A204.1 (cell line): ENCODE data around the gene UGT1A10.
"Not testable (repeated sequence)": the region's sequence is repeated elsewhere in the genome, so short reads cannot be mapped to it uniquely, and the experiment has no call there.

Experiments used
- FAIRE-seq: peaks from 2 replicates; lab custom pipeline; 2012; peaks lifted over from hg19 to GRCh38; lab: Jason Lieb, UNC

UGT1A10 gene

GRCh38 chr2:233745073-233745755, 109.0 kb downstream of the UGT1A10 start:
- no peak for FAIRE-seq

DNA sequence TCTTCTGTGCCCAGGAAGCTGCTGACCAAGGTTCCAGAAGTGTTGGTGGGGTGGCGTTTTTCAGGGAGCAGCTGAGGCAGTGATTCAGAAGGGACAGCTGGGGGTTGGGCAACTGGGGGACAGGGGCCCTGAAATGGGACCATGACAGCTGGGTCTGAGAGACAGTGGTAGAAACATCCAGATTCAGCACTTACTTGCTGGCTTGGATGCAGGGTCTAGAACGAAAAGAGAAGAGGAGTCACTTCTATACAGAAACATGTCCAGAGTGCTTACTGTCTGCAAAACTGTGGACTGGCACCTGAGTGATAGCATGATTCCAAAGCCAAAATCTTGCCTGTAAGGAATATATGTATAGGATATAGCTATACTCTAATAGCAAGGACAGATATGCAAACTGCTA, 109.6 kb downstream of the UGT1A10 start:
- FAIRE-seq = not testable (repeated sequence)

- no peak for FAIRE-seq
Measured at GRCh38 chr2:233746475-233747282, 110.4 kb downstream of the UGT1A10 start.

DNA sequence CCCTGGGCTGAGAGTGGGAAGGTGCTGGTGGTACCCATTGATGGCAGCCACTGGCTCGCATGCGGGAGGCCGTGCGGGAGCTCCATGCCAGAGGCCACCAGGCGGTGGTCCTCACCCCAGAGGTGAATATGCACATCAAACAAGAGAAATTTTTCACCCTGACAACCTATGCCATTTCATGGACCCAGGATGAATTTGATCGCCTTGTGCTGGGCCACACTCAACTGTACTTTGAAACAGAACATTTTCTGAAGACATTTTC, 111.0 kb downstream of the UGT1A10 start:
- no peak for FAIRE-seq

- FAIRE-seq = not testable (repeated sequence)
Measured at GRCh38 chr2:233750689-233751088, 114.4 kb downstream of the UGT1A10 start.

GRCh38 chr2:233751212-233752009, 115.2 kb downstream of the UGT1A10 start:
- FAIRE-seq = not testable (repeated sequence)

DNA sequence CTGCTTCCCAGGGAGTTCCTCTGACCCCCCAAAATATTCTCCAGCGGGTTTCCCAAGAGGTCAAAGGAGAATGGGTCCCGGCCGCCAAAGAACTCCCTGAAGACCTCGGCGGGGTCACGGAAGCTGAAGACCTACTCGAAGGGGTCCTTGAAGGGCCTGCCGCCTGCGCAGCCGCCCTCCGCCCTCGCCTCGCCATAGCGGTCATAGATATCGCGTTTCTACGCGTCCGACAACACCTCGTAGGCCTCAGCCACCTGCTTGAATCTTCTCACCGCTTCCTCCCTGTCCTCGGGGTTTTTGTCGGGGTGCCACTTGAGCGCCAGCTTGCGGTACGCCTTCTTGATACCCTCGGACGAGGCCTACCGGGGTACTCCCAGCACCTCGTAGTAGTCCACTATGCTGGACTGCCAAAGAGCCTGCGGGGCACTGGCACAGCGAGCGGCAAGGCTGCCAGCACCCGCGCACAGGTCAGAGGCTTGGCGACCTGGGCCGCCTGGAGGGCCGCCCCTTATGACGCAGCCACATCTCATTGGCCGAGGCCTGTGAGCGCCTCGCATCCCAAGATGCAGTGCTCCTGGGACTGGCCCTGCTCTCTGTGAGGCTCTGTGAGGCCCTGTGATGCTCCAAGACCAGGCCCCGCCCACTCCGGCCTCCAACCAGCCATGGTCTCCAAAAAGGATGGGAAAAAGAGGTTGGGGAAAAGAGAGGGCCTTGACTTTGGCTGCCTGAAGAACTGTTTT, 118.8 kb downstream of the UGT1A10 start:
- FAIRE-seq = no peak

GRCh38 chr2:233756429-233757081, 120.3 kb downstream of the UGT1A10 start:
- no peak for FAIRE-seq

DNA sequence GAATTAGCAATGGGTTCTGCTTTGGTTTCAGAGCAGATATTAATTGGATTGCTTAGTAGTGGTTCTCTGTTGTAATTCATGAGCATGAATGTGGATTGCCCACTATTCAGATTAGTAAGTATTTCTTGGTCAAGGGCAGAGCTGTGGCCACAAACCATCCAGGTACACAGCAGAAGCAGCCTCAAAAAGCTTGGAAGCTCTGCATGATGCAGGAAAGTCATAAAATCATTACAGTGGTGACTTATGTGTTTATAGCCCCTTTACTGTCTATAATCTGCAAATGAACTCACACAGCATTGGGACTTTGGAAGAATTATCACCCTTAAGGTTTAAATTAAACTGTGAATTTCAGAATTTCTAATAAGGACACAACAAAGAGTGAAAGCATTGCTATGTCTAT, 121.9 kb downstream of the UGT1A10 start:
- no peak for FAIRE-seq

DNA sequence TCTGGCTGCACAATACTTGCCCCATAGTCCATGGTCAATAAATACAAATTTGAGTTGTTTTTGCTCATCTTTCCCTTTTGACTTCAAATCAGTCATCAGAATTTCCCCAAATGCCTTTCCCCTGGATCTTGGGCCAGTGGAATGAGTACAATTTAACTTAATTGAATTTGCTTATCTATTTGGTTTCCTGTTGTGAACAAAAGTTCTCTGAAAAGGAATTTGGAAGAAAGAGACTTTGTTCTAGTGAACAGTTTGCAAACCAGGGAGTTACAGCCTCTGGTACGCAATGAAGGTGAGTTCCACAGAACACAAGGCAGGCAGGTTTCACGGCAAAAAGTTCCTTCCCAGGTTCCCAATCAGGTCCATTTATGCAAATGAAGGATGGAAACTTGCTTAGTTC, 122.6 kb downstream of the UGT1A10 start:
- FAIRE-seq = no peak

GRCh38 chr2:233760043-233760442, 123.8 kb downstream of the UGT1A10 start, which contains the start of gene UGT1A1:
TSS of gene UGT1A1 (plus strand) at chr2:233760270. CDS start at chr2:233760288, 18 bp downstream.
- no peak for FAIRE-seq

DNA sequence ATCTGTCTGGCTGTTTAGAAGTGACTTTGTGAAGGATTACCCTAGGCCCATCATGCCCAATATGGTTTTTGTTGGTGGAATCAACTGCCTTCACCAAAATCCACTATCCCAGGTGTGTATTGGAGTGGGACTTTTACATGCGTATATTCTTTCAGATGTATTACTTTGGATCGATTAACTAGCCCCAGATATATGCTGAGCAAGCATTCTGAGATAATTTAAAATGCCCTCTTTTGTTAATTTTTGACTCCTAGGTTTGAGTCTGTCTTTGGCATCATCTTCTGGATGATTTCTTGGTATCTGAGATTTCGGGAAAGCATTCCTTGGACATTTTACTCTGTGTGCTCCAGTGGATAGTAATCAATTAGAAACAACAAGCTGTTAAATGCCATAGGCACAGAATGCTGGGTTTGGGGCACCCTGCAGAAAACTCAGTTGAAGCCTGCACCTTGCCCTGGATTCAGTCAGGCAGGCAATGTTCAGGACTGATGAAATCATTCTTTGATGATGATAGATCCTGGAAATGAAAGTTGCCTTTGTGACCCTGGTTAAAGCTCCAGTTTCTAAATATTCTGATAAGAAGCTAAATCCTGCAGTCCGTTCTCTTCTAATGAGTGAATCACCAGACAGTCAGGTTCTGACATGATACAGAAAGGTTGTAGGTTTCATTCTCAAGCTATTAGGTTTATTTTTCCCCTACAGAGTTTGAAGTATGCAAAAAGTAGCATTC, 125.0 kb downstream of the UGT1A10 start:
- FAIRE-seq = no peak

DNA sequence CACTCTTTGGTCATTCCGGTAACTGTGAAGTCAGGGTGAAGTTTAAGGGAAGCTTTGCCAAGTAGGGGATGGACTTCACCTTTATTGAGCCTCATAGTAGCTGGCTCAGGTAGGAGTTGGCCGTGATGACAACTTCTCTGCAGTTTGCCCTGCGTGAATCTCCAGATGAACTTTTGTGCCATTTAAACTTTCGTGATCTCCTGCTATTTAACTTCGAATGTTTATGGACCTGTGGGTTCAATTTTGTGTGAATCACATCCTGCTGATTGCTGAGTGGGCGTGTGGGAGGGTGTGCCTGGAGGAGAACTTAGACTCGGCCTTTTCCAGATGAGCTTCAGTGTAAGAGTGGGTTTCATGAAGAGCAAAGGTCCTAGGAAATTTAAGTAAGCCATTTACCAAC, 128.0 kb downstream of the UGT1A10 start:
- FAIRE-seq = no peak

GRCh38 chr2:233764761-233765160, 128.5 kb downstream of the UGT1A10 start:
- FAIRE-seq = no peak

GRCh38 chr2:233766416-233766815, 130.2 kb downstream of the UGT1A10 start:
- FAIRE-seq = no peak

GRCh38 chr2:233768076-233768475, 131.8 kb downstream of the UGT1A10 start:
- no peak for FAIRE-seq

DNA sequence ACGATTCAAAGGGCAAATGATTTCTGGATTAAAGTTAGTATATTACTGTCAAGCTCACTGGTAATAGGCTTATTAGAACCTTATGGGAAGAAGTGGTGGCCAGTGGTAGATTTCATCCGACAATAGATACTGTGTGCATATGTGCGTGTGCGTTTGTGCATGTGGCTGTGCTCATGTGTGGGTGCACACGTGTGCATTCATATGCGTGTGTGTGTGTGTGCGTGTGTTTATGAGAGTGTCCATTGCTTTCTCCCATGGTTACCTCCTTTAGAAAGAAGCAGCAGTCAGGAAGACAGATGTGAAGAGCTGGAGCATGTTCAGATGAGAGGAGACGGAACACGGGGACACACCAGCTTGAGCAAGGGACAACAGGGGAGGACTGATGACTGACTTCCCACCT, 133.0 kb downstream of the UGT1A10 start:
- FAIRE-seq = no peak

DNA sequence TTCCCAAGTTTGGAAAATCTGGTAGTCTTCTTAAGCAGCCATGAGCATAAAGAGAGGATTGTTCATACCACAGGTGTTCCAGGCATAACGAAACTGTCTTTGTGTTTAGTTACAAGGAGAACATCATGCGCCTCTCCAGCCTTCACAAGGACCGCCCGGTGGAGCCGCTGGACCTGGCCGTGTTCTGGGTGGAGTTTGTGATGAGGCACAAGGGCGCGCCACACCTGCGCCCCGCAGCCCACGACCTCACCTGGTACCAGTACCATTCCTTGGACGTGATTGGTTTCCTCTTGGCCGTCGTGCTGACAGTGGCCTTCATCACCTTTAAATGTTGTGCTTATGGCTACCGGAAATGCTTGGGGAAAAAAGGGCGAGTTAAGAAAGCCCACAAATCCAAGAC, 135.9 kb downstream of the UGT1A10 start:
- no peak for FAIRE-seq

GRCh38 chr2:233772583-233772982, 136.3 kb downstream of the UGT1A10 start:
- no peak for FAIRE-seq

- no peak for FAIRE-seq
Measured at GRCh38 chr2:233773854-233774253, 137.6 kb downstream of the UGT1A10 start.

- no peak for FAIRE-seq
Measured at GRCh38 chr2:233775414-233775813, 139.2 kb downstream of the UGT1A10 start.
